IMR-90 (cell line): ENCODE data around the gene GRIN2A.

Experiments used
- BHLHE40 ChIP-seq: fragments of 150-350 bp; IDR thresholded peaks from 2 replicates; pipeline ENCODE4 v1.6.1; 2016; ENCODE audit warnings: mild to moderate bottlenecking, low read depth, low read length
- CEBPB ChIP-seq: IDR thresholded peaks from 2 replicates; pipeline ENCODE4 v1.6.1; 2012; ENCODE audit warnings: low read depth, low read length, improper control_type of control experiment
- CHD1 ChIP-seq: IDR thresholded peaks from 2 replicates; pipeline ENCODE4 v1.6.1; 2012; ENCODE audit warnings: low read depth, low read length, improper control_type of control experiment
- CTCF ChIP-seq: conservative IDR thresholded peaks from 2 replicates; pipeline ENCODE4 v1.5.1; 2012; ENCODE audit warnings: mild to moderate bottlenecking, low read depth, low read length, improper control_type of control experiment
- ELK1 ChIP-seq: fragments of 150-350 bp; IDR thresholded peaks from 2 replicates; pipeline ENCODE4 v1.6.1; 2016; ENCODE audit warnings: low read depth, mild to moderate bottlenecking, low read length, moderate library complexity, borderline replicate concordance
- FOS ChIP-seq: fragments of 150-350 bp; IDR thresholded peaks from 2 replicates; pipeline ENCODE4 v1.6.1; 2016; ENCODE audit warnings: low read depth, low read length
- POLR2A ChIP-seq: IDR thresholded peaks from 2 replicates; pipeline ENCODE4 v1.6.1; 2012; ENCODE audit warnings: mild to moderate bottlenecking, low read depth, low read length
- RFX5 ChIP-seq: IDR thresholded peaks from 2 replicates; pipeline ENCODE4 v1.8.0; 2012; ENCODE audit warnings: low read depth, mild to moderate bottlenecking, low read length, moderate library complexity
- SMC3 ChIP-seq: fragments of 150-350 bp; IDR thresholded peaks from 2 replicates; pipeline ENCODE4 v1.6.1; 2016; ENCODE audit warnings: low read depth, mild to moderate bottlenecking, antibody characterized with exemption, low read length, moderate library complexity
- USF2 ChIP-seq: fragments of 150-350 bp; IDR thresholded peaks from 2 replicates; pipeline ENCODE4 v1.6.1; 2017; ENCODE audit warnings: mild to moderate bottlenecking, antibody characterized with exemption, low read length, low read depth

GRCh38 chr16:10205688-10206087, 23.5 kb upstream of the GRIN2A start:
- TF ChIP-seq CTCF (no peak), CEBPB (no peak), POLR2A (no peak), SMC3 (no peak), USF2 (no peak), RFX5 (no peak), FOS (no peak), BHLHE40 (no peak), CHD1 (no peak), ELK1 (no peak)
